GM12873 (cell line): ENCODE data around the gene PRSS53.

Source experiments
- CTCF ChIP-seq: IDR thresholded peaks from 2 replicates; pipeline ENCODE4 v1.5.1; 2012; ENCODE audit warnings: low read depth, mild to moderate bottlenecking, moderate library complexity, low read length, control low read depth; ENCODE audit not compliant: insufficient read depth; ENCODE audit errors: missing control alignments

Gene PRSS53

GRCh38 chr16:31132303-31132979 lies 43.7 kb upstream of the PRSS53 start:
- no peak for TF ChIP-seq CTCF

GRCh38 chr16:31131841-31132271 lies 43.1 kb upstream of the PRSS53 start:
- no peak for TF ChIP-seq CTCF

GRCh38 chr16:31131416-31131815 lies 42.7 kb upstream of the PRSS53 start:
- no peak for TF ChIP-seq CTCF

GRCh38 chr16:31130899-31131298 lies 42.2 kb upstream of the PRSS53 start:
- no peak for TF ChIP-seq CTCF

- TF ChIP-seq CTCF = no peak
These were observed 41.7 kb upstream of the PRSS53 start for GRCh38 chr16:31130336-31130891.

GRCh38 chr16:31129568-31130335 lies 41.0 kb upstream of the PRSS53 start:
- no peak for TF ChIP-seq CTCF

- TF ChIP-seq CTCF = no peak
These were observed 40.2 kb upstream of the PRSS53 start for GRCh38 chr16:31128711-31129567.
